NCI-H748 treated with DMSO at 0.1 percent for 48 hours (cell line): ENCODE measurements around the gene HLTF.

Source experiments
- DNase-seq: peaks from one replicate; lab custom pipeline; 2025; lab: John Stamatoyannopoulos, UW

Gene HLTF

GRCh38 chr3:149085828-149086231, 503 bp downstream of the HLTF start:
- no peak for DNase-seq

- no peak for DNase-seq
Observed at GRCh38 chr3:149081772-149082171, 4.6 kb downstream of the HLTF start.

- DNase-seq: no peak
Observed at GRCh38 chr3:149080699-149081091, 5.6 kb downstream of the HLTF start.

GRCh38 chr3:149080011-149080698, 6.2 kb downstream of the HLTF start:
- no peak for DNase-seq

GRCh38 chr3:149077628-149078027, 8.7 kb downstream of the HLTF start:
- DNase-seq: no peak

- DNase-seq: no peak
Observed at GRCh38 chr3:149067883-149068282, 18.4 kb downstream of the HLTF start.

- DNase-seq: no peak
Observed at GRCh38 chr3:149061776-149062175, 24.6 kb downstream of the HLTF start.

- no peak for DNase-seq
Observed at GRCh38 chr3:149058602-149059001, 27.7 kb downstream of the HLTF start.

- no peak for DNase-seq
Observed at GRCh38 chr3:149058198-149058597, 28.1 kb downstream of the HLTF start.

- DNase-seq: no peak
Observed at GRCh38 chr3:149055575-149055974, 30.8 kb downstream of the HLTF start.

GRCh38 chr3:149044339-149045083, 41.8 kb downstream of the HLTF start:
- DNase-seq: no peak

GRCh38 chr3:149042789-149043386, 43.4 kb downstream of the HLTF start:
- no peak for DNase-seq

- DNase-seq: no peak
Observed at GRCh38 chr3:149038322-149038721, 48.0 kb downstream of the HLTF start.

- no peak for DNase-seq
Observed at GRCh38 chr3:149037684-149038083, 48.6 kb downstream of the HLTF start.

- no peak for DNase-seq
Observed at GRCh38 chr3:149031096-149031495, 55.2 kb downstream of the HLTF start.

GRCh38 chr3:149026718-149027117, 59.6 kb downstream of the HLTF start:
- DNase-seq: no peak

GRCh38 chr3:149023951-149024350, 62.4 kb downstream of the HLTF start:
- no peak for DNase-seq

- DNase-seq: no peak
Observed at GRCh38 chr3:149021830-149022229, 64.5 kb downstream of the HLTF start.

GRCh38 chr3:149020839-149021252, 65.5 kb downstream of the HLTF start:
- DNase-seq: no peak

GRCh38 chr3:149020196-149020838, 66.0 kb downstream of the HLTF start:
- no peak for DNase-seq

- DNase-seq: no peak
Observed at GRCh38 chr3:149019580-149019979, 66.8 kb downstream of the HLTF start.

- no peak for DNase-seq
Observed at GRCh38 chr3:149018247-149018646, 68.1 kb downstream of the HLTF start.
